Right lobe of liver (tissue), 6 donors: Measurements from ENCODE around the gene HOPX. TPM values are rescaled to one million over a fixed set of nuclear protein-coding genes. Genes with fewer than 3 reads are reported as not detected.

ENCODE experiments used
- ATAC-seq, 4 donors: fragments of 200-7000 bp; cut with Tn5 transposase; one replicate each; pipeline ENCODE4 v1.9.1; 2020; ENCODE audit warnings: mild to moderate bottlenecking in 4 of 4, moderate library complexity in 4 of 4
- DNase-seq, 3 donors: peaks; one replicate each; pipeline ENCODE4 v3.0.0-alpha.2; 2020
- H3K27ac ChIP-seq, 3 donors: fragments of 200-600 bp; one replicate each; pipeline ENCODE4 v1.8.0; 2022
- H3K27me3 ChIP-seq, 2 donors: fragments of 200-600 bp; one replicate each; pipeline ENCODE4 v1.8.0; 2022
- H3K36me3 ChIP-seq, 4 donors: fragments of 200-600 bp; sonication (generic) in 1 of 4; one replicate each; pipeline versions ENCODE4 v1.5.1 to v1.8.0; 2017 to 2022; ENCODE audit warnings: control low read depth in 1 of 4
- H3K4me1 ChIP-seq, 4 donors: fragments of 200-600 bp; sonication (generic) in 1 of 4; one replicate each; pipeline versions ENCODE4 v1.5.1 to v1.8.0; 2017 to 2022; ENCODE audit warnings: control low read depth in 1 of 4
- H3K4me3 ChIP-seq, 3 donors: fragments of 200-600 bp; one replicate each; pipeline ENCODE4 v1.8.0; 2022
- H3K9me3 ChIP-seq, 4 donors: fragments of 200-600 bp; sonication (generic) in 1 of 4; one replicate each; pipeline versions ENCODE4 v1.5.1 to v1.8.0; 2017 to 2022; ENCODE audit warnings: control low read depth in 1 of 4
- POLR2A ChIP-seq: fragments of 450-650 bp; IDR thresholded peaks from one replicate; pipeline ENCODE4 v1.6.1; 2017; ENCODE audit warnings: antibody characterized with exemption, mild to moderate bottlenecking
- WGBS: methylation state at CpG from one replicate; pipeline ENCODE4 v1.1.6; 2018; ENCODE audit warnings: low coverage, low lambda C conversion rate; ENCODE audit not compliant: insufficient coverage; ENCODE audit errors: missing lambda C conversion rate; 5-methylcytosine and 5-hydroxymethylcytosine counted together
- intact Hi-C, 2 donors: fragments of 100-400 bp; cut with DNase I; formaldehyde crosslinking; loops; one replicate each; pipeline versions ENCODE4 v1.11.2 to v1.14.1; 2022
- total RNA-seq, 6 experiments: library from RNA; depleted of rRNA in 2 of 6; stranded (reverse); fragments of >200 nt in 2 of 6; fragmentation: NEBNext Ultra II Directional in 3 of 6; extraction: Animal tissue kit (Norgen Biotek cat#: 25700) in 3 of 6; gene quantifications; one replicate each; pipeline versions ENCODE4 v1.1.0 to v1.2.4, GENCODE V29; 2016 to 2023
- TF ChIP-seq, protein P1 (sequence below), 4 donors: fragments of 200-600 bp in 3 of 4; fragments of 450-650 bp in 1 of 4; IDR thresholded peaks; one replicate each; pipeline versions ENCODE4 v1.5.1 to v1.8.0; 2016 to 2022; ENCODE audit warnings: antibody characterized with exemption in 4 of 4, mild to moderate bottlenecking in 2 of 4
- donor health status: DM: no; HTN: yes; CAD: no.
- donor health status: DM: no; HTN: no; CAD: no.
- donor health status: DM: no; HTN: no; CAD: no.
- donor health status: DM: no; HTN: yes; CAD: no.
- donor health status: DM: no; HTN: yes; CAD: no.

HOPX gene
- total RNA-seq, 6 experiments from 2014 or later = 0.27 to 0.80 (median 0.42) TPM; not detected in 3

DNA sequence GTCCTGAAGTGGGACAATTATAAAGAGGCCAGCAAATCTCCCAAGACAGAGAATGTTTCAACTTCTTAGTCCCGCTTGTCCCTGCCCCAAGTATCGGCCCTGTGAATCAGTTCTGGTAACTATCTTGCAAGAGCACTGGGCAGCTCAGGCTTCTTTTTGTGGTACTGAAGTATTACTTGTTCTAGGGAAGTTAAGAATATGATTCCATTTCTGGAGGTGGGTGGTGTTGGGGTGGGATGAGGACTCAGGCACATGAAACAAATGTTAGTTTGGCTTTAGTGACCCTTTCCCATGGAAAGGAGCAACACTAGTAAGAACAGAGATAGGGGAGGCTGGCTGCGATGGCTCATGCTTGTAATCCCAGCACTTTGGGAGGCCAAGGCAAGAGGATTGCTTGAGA, 28.9 kb downstream of the HOPX start:
- no peak overlapping the region for H3K27ac ChIP-seq

DNA sequence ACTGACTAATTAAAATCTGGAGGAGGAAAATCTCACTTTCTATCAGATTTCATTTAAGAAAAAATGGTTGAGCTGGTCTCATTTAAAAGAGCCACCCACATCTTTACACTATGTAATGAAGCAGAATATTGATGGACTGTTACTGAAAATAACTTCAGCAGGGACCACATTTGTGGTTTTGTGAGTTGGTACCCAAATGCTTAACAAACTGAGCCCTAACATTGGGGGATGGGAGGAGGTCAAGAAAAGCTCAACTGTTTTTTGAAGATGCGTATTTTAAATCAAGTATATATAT, 30.1 kb downstream of the HOPX start:
- Histone ChIP-seq H3K9me3 (peaks cover 0 to 3% (median 0%) of the 10 kb centered on the region in 4 donors), H3K36me3 (no peaks in the 10 kb centered on the region), H3K4me3 (no peak overlapping the region), H3K4me1 (peaks cover 0 to 4% (median 0%) of the 10 kb centered on the region in 4 donors), H3K27me3 (no peaks in the 10 kb centered on the region), H3K27ac (no peak overlapping the region)
- ATAC-seq (no peak), DNase-seq (no peak)
- WGBS = 50% methylated on average over 1 of the region's 1 CpG
- intact Hi-C loops = no loop called here
- no peak for TF ChIP-seq POLR2A
- TF ChIP-seq, protein P1, sequence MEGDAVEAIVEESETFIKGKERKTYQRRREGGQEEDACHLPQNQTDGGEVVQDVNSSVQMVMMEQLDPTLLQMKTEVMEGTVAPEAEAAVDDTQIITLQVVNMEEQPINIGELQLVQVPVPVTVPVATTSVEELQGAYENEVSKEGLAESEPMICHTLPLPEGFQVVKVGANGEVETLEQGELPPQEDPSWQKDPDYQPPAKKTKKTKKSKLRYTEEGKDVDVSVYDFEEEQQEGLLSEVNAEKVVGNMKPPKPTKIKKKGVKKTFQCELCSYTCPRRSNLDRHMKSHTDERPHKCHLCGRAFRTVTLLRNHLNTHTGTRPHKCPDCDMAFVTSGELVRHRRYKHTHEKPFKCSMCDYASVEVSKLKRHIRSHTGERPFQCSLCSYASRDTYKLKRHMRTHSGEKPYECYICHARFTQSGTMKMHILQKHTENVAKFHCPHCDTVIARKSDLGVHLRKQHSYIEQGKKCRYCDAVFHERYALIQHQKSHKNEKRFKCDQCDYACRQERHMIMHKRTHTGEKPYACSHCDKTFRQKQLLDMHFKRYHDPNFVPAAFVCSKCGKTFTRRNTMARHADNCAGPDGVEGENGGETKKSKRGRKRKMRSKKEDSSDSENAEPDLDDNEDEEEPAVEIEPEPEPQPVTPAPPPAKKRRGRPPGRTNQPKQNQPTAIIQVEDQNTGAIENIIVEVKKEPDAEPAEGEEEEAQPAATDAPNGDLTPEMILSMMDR (IDR thresholded peaks at IDR 0.05) = no peak

More for the DNA sequence above, 28.9 kb downstream of the HOPX start:
- ATAC-seq (no peak), DNase-seq (no peak)
- WGBS = 67% methylated on average over 3 of the region's 3 CpGs
- Histone ChIP-seq H3K36me3 (no peaks in the 10 kb centered on the region), H3K4me1 (peaks cover 0 to 6% (median 0%) of the 10 kb centered on the region in 4 donors), H3K27me3 (no peaks in the 10 kb centered on the region), H3K9me3 (no peaks in the 10 kb centered on the region), H3K4me3 (no peak overlapping the region)
- intact Hi-C loops = no loop called here
- TF ChIP-seq, protein P1 (IDR thresholded peaks at IDR 0.05) = no peak
- no peak for TF ChIP-seq POLR2A

DNA sequence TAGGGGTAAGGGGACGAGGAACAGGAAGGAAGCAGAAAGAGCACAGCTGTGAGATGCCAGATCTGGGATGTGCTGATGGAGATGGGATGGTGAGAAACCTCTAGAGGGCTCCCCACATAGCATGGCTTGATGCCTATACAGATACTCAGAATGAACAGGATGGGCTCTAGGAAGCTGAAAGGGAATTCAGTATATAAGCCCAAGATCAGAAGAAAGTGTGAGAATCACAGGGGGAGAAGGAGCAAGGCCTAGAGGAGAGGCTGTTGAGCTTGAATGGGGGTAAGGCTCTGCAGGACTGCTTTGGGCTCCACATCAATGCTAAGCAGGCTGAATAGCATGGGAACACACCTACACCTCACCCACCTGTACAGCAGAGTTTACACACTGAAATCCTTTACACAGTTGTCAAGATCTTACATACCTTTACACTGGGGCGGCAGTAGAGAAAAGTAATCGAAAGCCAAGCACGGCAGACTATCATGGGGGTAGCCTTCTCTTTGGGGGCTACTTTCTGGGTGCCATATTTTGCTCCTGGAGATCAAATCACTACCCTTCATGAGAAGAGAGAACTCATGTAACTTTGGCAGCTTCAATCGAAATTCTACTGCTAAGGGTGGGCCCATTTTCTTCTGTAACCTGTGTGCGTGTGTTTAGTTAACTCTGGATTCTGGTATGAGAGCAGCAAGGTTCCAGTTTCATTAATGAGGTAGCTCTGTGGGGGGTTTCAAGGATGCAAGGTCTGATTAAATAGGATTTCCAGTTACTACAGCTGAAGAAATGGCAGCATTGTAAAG, 30.6 kb downstream of the HOPX start:
- Histone ChIP-seq H3K4me1 (no peaks in the 10 kb centered on the region), H3K27ac (no peak overlapping the region), H3K4me3 (no peak overlapping the region), H3K27me3 (no peaks in the 10 kb centered on the region), H3K9me3 (peaks cover 0 to 3% (median 0%) of the 10 kb centered on the region in 4 donors), H3K36me3 (no peaks in the 10 kb centered on the region)
- TF ChIP-seq, protein P1 (IDR thresholded peaks at IDR 0.05) = no peak
- TF ChIP-seq POLR2A = no peak
- WGBS = 44% methylated on average over 6 of the region's 6 CpGs
- DNase-seq (no peak), ATAC-seq (no peak)
- intact Hi-C loops = no loop called here

DNA sequence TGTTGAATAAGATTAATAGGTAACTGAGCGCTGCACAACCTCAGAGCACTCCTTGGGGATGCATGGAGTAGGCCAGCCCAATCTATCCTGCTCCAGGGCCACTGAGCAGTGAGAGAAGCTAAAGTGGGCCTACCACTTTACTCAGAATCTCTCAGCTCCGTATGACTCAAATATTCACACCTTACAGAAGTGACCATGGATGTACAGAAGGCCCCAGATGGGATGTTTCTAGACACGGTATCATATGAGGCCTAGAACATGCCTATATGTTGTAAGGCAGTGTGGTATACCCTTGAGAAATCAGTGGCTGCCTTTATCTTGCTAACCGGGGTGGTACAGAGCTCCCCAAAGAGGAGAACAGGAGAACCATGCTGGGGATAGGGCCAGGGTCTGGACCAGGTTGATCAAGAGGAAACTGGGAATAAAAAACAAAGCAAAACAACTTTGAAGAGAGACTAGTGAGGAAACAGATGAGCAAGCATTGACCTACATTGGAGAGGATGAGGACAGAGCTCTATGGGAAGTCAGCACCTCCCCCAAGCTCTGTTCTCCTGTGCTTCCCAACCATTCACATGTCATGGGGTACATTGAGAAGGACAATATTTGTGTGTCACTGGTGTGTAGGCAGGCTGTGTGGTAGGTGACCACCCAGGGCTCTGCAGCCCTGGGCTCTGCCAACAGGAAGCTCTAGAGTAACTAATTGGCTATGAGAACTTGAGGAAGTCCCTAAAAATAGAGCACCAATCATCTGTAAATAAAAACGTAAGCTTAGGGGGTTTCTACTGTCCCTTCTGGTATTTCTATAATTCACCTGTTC, 31.4 kb downstream of the HOPX start:
- DNase-seq (no peak), ATAC-seq (no peak)
- WGBS = 58% methylated on average over 4 of the region's 5 CpGs
- Histone ChIP-seq H3K27me3 (no peaks in the 10 kb centered on the region), H3K27ac (no peak overlapping the region), H3K4me1 (no peaks in the 10 kb centered on the region), H3K4me3 (no peak overlapping the region), H3K36me3 (no peaks in the 10 kb centered on the region), H3K9me3 (peaks cover 0 to 3% (median 0%) of the 10 kb centered on the region in 4 donors)
- intact Hi-C loops = no loop called here
- TF ChIP-seq, protein P1 (IDR thresholded peaks at IDR 0.05) = no peak
- no peak for TF ChIP-seq POLR2A
